ENCODE measurements around the gene RUBCN. TPM values are rescaled to one million over a fixed set of nuclear protein-coding genes. Genes with fewer than 3 reads are reported as not detected.

Gene RUBCN
- total RNA-seq, 4 donors from 2014 or later, result 24.0 to 63.7 (median 43.4) TPM

GRCh38 chr3:197670361-197670760 lies 66.3 kb downstream of the RUBCN start:
- TF ChIP-seq CTCF (IDR thresholded peaks at IDR 0.05; ENCODE audit: low read depth), result no peak

GRCh38 chr3:197667968-197668367 lies 68.7 kb downstream of the RUBCN start:
- TF ChIP-seq CTCF (IDR thresholded peaks at IDR 0.05; ENCODE audit: low read depth), result no peak

Other genes with a start within 250 kb of the RUBCN start
- 10 to 100 TPM; 15.5 to 65.2 (median 20.9) TPM for gene BDH1, start 180.9 kb downstream of the RUBCN start, total RNA-seq
- gene FYTTD1, start 13.0 kb upstream of the RUBCN start, total RNA-seq, result 10 to 100 TPM; 48.4 to 52.0 (median 50.7) TPM
- gene LRCH3, start 54.4 kb upstream of the RUBCN start, total RNA-seq, result 10 to 100 TPM; 44.4 to 60.5 (median 51.5) TPM
- 100 to 1,000 TPM; 578 to 880 (median 646) TPM for gene RPL35A, start 213.3 kb upstream of the RUBCN start, total RNA-seq
- gene LMLN, start 223.3 kb upstream of the RUBCN start, total RNA-seq, result 1 to 10 TPM; 2.3 to 8.0 (median 6.6) TPM